Measurements from ENCODE around the gene CTIF. TPM values are rescaled to one million over a fixed set of nuclear protein-coding genes. Genes with fewer than 3 reads are reported as not detected.

Gene CTIF
- total RNA-seq, 1 donor from 2014 or later: 35.1 TPM

- Histone ChIP-seq H3K27me3 (no peaks in the 10 kb centered on the region), H3K9me3 (no peaks in the 10 kb centered on the region), H3K4me3 (no peak overlapping the region), H3K27ac (no peak overlapping the region), H3K4me1 (peaks cover 17% of the 10 kb centered on the region), H3K36me3 (no peaks in the 10 kb centered on the region)
- TF ChIP-seq POLR2A (IDR thresholded peaks at IDR 0.05): no peak
- no peak for TF ChIP-seq POLR2AphosphoS5 (IDR thresholded peaks at IDR 0.05; ENCODE audit: insufficient read depth in 1 of 2, low read depth in 1 of 2)
- TF ChIP-seq, protein P1, sequence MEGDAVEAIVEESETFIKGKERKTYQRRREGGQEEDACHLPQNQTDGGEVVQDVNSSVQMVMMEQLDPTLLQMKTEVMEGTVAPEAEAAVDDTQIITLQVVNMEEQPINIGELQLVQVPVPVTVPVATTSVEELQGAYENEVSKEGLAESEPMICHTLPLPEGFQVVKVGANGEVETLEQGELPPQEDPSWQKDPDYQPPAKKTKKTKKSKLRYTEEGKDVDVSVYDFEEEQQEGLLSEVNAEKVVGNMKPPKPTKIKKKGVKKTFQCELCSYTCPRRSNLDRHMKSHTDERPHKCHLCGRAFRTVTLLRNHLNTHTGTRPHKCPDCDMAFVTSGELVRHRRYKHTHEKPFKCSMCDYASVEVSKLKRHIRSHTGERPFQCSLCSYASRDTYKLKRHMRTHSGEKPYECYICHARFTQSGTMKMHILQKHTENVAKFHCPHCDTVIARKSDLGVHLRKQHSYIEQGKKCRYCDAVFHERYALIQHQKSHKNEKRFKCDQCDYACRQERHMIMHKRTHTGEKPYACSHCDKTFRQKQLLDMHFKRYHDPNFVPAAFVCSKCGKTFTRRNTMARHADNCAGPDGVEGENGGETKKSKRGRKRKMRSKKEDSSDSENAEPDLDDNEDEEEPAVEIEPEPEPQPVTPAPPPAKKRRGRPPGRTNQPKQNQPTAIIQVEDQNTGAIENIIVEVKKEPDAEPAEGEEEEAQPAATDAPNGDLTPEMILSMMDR (IDR thresholded peaks at IDR 0.05): no peak
- DNase-seq (ENCODE audit: extremely low spot score in 2 of 2): no peak
- intact Hi-C loops (cut with DNase I): no loop called here
These were observed 213.1 kb downstream of the CTIF start for GRCh38 chr18:48751727-48752468.

DNA sequence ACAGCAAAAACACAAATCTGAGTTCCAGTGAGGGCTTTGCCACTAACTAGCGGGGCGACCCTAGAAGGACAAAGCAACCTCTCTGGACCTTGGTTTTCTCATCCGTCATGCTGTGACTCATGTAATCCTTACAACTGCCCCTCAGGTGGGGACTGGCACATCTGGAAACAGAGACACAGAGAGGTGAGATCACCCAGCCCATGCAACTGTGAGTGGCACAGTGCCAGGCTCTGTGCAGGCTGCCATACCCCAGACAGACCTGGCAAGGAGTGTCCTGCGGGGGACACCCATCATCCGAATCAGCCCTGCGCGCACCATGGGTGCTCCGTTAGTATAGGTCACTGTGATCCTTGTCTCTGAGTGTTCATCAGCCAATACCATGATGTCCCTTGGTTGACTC is 213.6 kb downstream of the CTIF start:
- no peaks in the 10 kb centered on the region for H3K27me3 ChIP-seq
- H3K27ac ChIP-seq: no peak overlapping the region
- intact Hi-C loops (cut with DNase I): no loop called here
- TF ChIP-seq, protein P1 (IDR thresholded peaks at IDR 0.05): no peak
- TF ChIP-seq POLR2A (IDR thresholded peaks at IDR 0.05): no peak
- no peak for TF ChIP-seq POLR2AphosphoS5 (IDR thresholded peaks at IDR 0.05; ENCODE audit: insufficient read depth in 1 of 2, low read depth in 1 of 2)
- H3K9me3 ChIP-seq: no peaks in the 10 kb centered on the region
- H3K36me3 ChIP-seq: no peaks in the 10 kb centered on the region
- no peak for DNase-seq (ENCODE audit: extremely low spot score in 2 of 2)
- no peak overlapping the region for H3K4me3 ChIP-seq
- peaks cover 17% of the 10 kb centered on the region for H3K4me1 ChIP-seq

GRCh38 chr18:48752928-48753327 is 214.1 kb downstream of the CTIF start:
- H3K27ac ChIP-seq: no peak overlapping the region
- H3K4me1 ChIP-seq: peaks cover 17% of the 10 kb centered on the region
- H3K9me3 ChIP-seq: no peaks in the 10 kb centered on the region
- TF ChIP-seq, protein P1 (IDR thresholded peaks at IDR 0.05): no peak
- no peak for TF ChIP-seq POLR2AphosphoS5 (IDR thresholded peaks at IDR 0.05; ENCODE audit: insufficient read depth in 1 of 2, low read depth in 1 of 2)
- TF ChIP-seq POLR2A (IDR thresholded peaks at IDR 0.05): no peak
- no peaks in the 10 kb centered on the region for H3K27me3 ChIP-seq
- no peak for DNase-seq (ENCODE audit: extremely low spot score in 2 of 2)
- H3K4me3 ChIP-seq: no peak overlapping the region
- peaks cover 0 to 2% of the 10 kb centered on the region in 2 donors for H3K36me3 ChIP-seq
- intact Hi-C loops (cut with DNase I): no loop called here

DNA sequence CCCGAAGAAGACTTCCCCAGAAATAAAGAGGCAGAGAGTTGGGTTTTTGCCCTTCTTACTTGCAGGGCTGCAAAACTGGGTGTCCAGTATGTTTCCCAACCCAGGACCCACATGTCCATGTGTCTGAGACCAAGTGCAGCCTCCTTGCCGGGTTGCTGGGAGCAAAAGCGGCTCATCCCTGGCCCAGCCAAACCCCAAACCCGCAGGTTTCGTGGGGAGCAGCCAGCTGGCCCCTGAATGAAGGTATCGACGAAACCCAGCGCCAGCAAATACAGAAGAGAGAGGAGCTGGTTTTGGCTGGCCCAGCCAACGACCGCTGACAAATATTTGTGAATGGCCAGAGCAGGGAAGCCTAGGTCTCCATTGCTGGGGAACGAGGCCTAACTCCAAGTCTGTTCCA is 214.9 kb downstream of the CTIF start:
- intact Hi-C loops (cut with DNase I): no loop called here
- no peak overlapping the region for H3K4me3 ChIP-seq
- H3K27ac ChIP-seq: no peak overlapping the region

GRCh38 chr18:48754559-48754958 is 215.7 kb downstream of the CTIF start:
- TF ChIP-seq, protein P1 (IDR thresholded peaks at IDR 0.05): no peak
- TF ChIP-seq POLR2AphosphoS5 (IDR thresholded peaks at IDR 0.05; ENCODE audit: insufficient read depth in 1 of 2, low read depth in 1 of 2) (no peak), POLR2A (IDR thresholded peaks at IDR 0.05) (no peak)
- Histone ChIP-seq H3K27ac (no peak overlapping the region), H3K4me3 (no peak overlapping the region), H3K27me3 (no peaks in the 10 kb centered on the region), H3K9me3 (no peaks in the 10 kb centered on the region), H3K36me3 (peaks cover 0 to 13% of the 10 kb centered on the region in 2 donors), H3K4me1 (peaks cover 15% of the 10 kb centered on the region)
- intact Hi-C loops (cut with DNase I): no loop called here
- DNase-seq (ENCODE audit: extremely low spot score in 2 of 2): no peak

More for the DNA sequence above, 214.9 kb downstream of the CTIF start:
- Histone ChIP-seq H3K36me3 (peaks cover 0 to 10% of the 10 kb centered on the region in 2 donors), H3K27me3 (no peaks in the 10 kb centered on the region), H3K9me3 (no peaks in the 10 kb centered on the region), H3K4me1 (peaks cover 17% of the 10 kb centered on the region)
- no peak for TF ChIP-seq POLR2A (IDR thresholded peaks at IDR 0.05)
- TF ChIP-seq, protein P1 (IDR thresholded peaks at IDR 0.05): no peak
- TF ChIP-seq POLR2AphosphoS5 (IDR thresholded peaks at IDR 0.05; ENCODE audit: insufficient read depth in 1 of 2, low read depth in 1 of 2): no peak
- no peak for DNase-seq (ENCODE audit: extremely low spot score in 2 of 2)
